Ectodermal cell (in vitro differentiated cells): ENCODE results near the gene TADA2B.

Experiments
- H3K27ac ChIP-seq: 2 replicates; pipeline ENCODE4 v1.7.0; 2013; ENCODE audit warnings: mild to moderate bottlenecking, low read depth, low read length; ENCODE audit not compliant: insufficient read depth, poor library complexity, severe bottlenecking
- H3K27me3 ChIP-seq: 2 replicates; pipeline ENCODE4 v1.7.0; 2013; ENCODE audit warnings: mild to moderate bottlenecking, low read length; ENCODE audit not compliant: insufficient read depth, control insufficient read depth, poor library complexity, severe bottlenecking
- H3K36me3 ChIP-seq: one replicate; pipeline ENCODE4 v1.7.0; 2013; ENCODE audit warnings: low read length; ENCODE audit not compliant: control insufficient read depth, insufficient read depth
- H3K4me1 ChIP-seq: one replicate; pipeline ENCODE4 v1.7.0; 2013; ENCODE audit warnings: low read length; ENCODE audit not compliant: control insufficient read depth, insufficient read depth
- H3K4me3 ChIP-seq: 2 replicates; pipeline ENCODE4 v1.7.0; 2013; ENCODE audit warnings: low read depth, low read length, control low read depth; ENCODE audit not compliant: insufficient read depth
- H3K9me3 ChIP-seq: 2 replicates; pipeline ENCODE4 v1.7.0; 2013; ENCODE audit warnings: mild to moderate bottlenecking, low read length, moderate library complexity; ENCODE audit not compliant: control insufficient read depth
- WGBS, 2 experiments: methylation state at CpG; one replicate each; pipeline ENCODE4 v1.1.7; 2013; ENCODE audit warnings: missing lambda C conversion rate in 2 of 2; 5-methylcytosine and 5-hydroxymethylcytosine counted together

The TADA2B gene

GRCh38 chr4:7105276-7105675 is 62.1 kb downstream of the TADA2B start:
- Histone ChIP-seq H3K4me3 (no peak overlapping the region), H3K4me1 (peaks cover 7% of the 10 kb centered on the region), H3K36me3 (no peaks in the 10 kb centered on the region), H3K9me3 (no peaks in the 10 kb centered on the region), H3K27ac (no peak overlapping the region), H3K27me3 (peaks cover 14% of the 10 kb centered on the region)
- WGBS, 2 experiments, result 94% methylated on average over 15 of the region's 15 CpGs

- H3K27me3 ChIP-seq, result peaks cover 12% of the 10 kb centered on the region
- H3K27ac ChIP-seq, result no peak overlapping the region
- 93 to 95% methylated on average over 11 of the region's 11 CpGs for WGBS, 2 experiments
- no peaks in the 10 kb centered on the region for H3K9me3 ChIP-seq
- H3K36me3 ChIP-seq, result no peaks in the 10 kb centered on the region
- H3K4me1 ChIP-seq, result peaks cover 7% of the 10 kb centered on the region
- H3K4me3 ChIP-seq, result no peak overlapping the region
Measured at GRCh38 chr4:7107166-7107905, 64.2 kb downstream of the TADA2B start.
